HG02798 (cell line): Measurements from ENCODE around the gene ARHGAP8.

Experiments
- ATAC-seq: cut with Tn5 transposase; IDR thresholded peaks from one replicate; pipeline ENCODE4 v1.9.1; 2021; ENCODE audit warnings: mild to moderate bottlenecking; ENCODE audit not compliant: unreplicated experiment, poor library complexity

The ARHGAP8 gene

DNA sequence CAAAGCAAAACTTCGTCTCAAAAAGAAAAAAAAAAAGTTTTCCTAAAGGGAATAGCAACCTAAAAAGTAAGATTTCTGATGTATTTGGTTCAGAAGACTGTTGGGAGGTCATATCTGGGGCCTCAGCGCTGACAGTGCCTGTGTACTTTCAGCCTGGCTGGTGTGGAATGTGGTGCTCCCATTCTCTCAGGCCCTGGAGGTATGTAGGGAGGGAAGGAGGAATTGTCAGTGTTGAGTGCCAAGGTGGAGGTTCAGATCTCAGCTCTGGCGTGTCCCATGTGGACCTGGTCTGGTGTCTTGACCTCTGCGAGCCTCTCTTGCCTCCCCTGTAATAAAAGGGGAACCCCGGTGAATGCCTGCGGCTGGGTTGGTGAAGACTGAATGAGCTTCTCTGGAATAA lies 28.0 kb upstream of the ARHGAP8 start:
- ATAC-seq: no peak

DNA sequence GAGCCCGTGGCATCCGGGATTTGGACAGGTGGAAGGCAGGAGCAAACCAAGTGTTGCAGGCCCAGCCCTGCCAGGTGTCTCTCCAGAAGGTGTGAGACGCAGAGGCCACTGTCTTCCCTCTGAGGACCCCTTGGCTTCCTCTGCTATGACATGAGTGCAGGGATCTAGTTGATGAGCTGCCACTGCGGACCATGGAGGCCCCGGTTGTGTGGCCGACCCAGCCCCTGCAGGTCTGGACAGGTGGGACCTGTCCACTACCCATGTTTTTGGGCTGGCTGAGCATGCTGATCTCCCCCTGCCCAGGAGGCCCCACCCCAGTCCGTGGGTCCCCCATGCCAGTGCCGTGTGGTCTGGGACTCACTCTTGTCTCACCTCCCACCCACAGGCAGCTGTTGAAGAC lies 27.5 kb upstream of the ARHGAP8 start:
- no peak for ATAC-seq

DNA sequence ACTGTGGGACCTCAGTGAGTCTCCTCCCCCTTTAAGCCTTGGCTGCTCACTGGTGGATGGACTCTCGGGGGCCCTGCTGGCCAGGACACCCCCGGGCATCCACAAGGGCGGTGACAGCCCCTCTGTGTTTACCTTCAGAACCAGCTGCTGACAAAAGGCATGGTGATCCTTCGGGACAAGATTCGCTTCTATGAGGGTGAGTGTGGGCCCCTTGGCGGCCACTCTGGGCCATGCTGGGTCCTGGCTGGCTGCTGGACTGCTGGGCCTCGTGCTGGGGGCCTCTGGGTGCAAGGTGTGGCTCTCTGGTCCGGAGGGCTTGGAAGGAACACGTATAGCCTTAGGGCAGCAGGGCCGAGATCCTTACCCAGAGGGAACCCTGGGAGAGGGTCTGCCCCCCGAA lies 25.9 kb upstream of the ARHGAP8 start:
- ATAC-seq: no peak

DNA sequence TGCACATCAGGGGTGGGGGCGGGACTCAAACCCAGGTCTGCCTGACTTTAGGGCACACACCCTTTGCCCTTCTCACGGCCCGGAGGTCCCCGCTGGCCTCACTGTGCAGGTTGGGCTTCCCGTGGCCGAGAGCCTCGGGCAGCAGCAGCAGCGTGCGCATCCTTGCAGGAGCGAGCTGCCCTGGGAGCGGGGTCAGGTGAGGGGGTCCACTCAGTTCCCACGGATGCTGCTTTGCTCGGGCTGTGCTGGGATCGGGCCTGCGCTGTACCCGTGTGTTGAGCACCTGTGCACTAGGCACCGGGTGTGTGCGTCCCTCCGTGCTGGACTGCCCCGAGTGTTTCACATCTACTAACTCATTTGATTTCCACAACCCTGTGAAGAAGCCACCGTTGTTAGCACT lies 25.2 kb upstream of the ARHGAP8 start:
- no peak for ATAC-seq

DNA sequence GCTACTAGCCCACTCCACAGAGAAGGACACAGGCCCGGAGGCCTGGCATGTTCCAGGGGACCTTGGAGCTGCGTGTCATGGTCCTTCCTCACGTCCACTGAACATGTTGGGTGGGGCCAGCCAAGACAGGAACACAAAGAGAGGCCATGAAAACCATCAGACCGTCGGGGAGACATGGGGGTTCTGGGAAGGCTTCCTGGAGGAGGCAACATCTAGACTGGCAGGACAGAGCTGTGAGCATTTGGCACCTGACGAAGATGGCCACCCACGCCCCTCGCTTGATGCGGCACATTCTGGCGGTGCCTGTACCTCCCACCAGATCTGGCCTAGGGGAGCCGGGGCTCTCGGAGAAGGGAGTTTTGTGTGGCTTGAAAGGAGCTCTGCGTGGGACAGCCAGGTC lies 24.7 kb upstream of the ARHGAP8 start:
- ATAC-seq: no peak

DNA sequence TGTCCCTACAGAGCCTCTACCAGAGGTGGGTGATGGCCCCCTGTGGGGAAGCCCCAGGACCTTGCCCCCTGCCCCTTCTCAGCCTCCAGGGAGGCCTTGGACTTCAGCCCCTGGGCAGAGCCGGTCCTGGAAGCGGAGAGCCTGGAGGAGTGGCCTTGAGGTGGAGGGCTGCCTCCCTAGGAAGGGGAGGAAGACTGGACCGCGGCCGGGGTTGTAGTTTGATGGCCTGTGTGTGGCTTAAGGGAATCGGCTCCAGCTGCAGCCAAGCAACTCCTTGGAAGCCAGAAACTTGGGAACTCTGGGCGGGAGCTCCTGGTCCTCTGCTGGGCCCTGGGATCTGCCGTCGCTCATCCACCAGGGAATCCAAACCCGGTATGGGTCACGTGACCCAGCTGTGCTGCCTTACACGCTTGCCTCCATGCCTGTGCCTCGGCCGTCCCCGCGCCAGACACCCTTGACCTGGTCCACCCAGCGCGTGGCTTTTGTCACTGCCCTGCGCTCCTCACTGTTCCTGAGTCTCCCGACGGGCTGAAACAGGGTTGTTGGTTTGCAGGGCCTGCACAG lies 23.5 kb upstream of the ARHGAP8 start:
- ATAC-seq: no peak

DNA sequence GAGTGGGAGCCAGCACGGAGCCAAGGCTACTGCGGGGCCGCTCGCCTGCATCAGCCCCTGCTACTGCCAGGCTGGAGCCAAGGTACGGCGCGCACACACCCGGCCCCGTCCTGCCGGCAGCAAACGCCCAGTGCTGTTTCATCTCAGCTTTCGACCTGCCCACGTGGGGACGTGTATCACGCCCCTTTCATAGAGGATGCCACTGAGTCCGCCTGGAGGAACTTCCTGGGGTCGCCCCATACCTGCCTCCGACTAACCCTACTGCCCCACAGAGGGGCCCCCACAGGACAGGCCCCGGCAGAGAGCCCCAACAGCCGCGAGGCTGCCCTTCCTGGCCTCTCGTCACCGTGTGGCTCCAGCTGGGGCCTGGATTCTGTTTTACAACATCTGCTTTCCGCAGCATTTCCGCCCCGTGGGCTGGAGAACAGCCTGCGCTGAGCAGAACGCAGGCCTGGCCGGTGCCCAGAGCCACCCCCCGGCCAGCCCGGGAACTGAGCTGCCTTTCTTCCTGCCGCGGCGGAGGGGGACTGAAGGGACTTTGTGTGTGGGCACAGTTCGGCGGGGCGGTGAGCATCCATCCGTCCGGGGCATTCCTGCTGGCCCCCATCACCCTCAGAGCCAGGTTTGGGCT lies 22.9 kb upstream of the ARHGAP8 start:
- ATAC-seq: no peak

DNA sequence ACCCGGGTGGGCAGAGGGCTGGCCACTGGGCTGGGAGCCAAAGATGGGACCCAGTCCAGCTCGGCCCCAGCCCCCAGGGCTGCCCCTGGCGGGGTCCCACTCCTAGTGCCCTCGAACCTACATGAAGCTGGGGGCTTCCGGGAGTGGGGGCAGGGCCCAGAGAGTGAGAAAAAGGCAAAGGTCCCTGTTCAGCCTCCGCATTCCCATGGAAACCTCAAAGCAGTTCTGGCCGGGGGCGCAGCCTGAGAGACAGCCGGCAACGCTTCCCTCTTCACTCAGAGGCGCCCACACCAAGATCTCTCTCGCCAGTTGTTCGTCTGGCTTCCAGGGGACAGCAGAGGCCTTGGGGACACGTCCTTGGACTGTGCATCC lies 22.4 kb upstream of the ARHGAP8 start:
- ATAC-seq: no peak

DNA sequence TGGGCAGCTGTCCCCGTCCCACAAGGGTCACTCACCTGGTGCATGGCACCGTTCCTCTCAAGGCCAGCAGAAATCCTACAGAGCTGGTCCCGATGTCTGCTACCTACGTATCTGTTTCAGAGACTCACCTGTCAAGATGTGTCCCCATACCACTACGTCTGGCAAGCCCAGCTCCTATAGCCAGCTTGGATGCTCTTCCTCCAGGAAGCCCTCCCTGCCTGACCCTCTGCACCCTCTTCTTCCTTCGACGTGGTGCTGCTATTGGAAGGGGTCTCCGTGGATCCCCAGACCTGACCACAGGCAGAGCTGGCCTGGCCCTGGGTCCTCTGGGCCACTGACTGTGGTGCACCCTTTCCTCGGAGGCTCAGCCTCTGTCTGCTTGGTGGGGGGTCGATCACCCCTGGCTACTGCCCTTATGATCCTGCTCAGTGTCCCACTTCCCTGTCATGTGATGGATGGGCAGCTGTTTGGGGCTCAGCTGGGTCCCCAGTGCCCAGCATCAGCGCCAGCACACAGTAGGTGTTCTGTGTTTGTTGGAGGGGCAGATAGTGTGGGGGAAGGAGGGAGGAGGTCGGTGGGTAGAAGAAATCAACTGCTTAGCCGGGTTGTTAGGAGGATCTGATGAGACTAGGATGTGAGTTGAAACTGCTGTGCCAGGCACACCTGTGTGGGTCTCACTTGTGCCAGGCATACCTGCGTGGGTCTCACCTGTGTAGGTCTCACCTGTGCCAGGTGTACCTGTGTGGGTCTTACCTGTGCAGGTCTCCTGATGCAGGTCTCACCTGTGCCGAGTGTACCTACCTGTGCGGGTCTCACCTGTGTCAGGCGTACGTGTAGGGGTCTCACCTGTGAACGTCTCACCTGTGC lies 21.7 kb upstream of the ARHGAP8 start:
- ATAC-seq: no peak

DNA sequence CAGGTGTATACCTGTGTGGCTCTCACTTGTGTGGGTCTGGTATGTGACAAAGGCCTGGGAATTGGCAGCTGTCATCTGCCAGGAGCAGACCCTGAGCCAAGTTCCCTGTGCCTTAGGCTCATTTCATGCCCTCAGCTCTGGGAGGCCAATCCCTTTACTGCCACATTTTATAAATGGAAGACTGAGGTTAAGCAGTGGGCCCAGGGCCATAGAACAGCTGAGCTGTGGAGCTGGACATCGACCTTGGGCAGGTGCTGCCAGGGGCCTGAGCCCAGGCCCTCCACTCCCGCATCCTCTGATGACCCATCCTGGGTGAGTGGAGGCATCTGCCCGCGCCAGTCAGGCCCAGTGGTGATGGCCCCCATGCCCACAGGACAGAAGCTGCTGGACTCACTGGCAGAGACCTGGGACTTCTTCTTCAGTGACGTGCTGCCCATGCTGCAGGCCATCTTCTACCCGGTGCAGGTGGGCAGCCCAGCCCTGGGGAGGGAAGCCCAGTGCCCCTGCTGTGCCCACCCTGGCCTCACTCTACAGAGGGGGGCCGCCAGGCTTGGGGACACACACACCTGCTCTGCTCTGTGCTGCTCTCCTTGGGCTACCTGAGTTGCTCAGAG lies 20.9 kb upstream of the ARHGAP8 start:
- no peak for ATAC-seq

DNA sequence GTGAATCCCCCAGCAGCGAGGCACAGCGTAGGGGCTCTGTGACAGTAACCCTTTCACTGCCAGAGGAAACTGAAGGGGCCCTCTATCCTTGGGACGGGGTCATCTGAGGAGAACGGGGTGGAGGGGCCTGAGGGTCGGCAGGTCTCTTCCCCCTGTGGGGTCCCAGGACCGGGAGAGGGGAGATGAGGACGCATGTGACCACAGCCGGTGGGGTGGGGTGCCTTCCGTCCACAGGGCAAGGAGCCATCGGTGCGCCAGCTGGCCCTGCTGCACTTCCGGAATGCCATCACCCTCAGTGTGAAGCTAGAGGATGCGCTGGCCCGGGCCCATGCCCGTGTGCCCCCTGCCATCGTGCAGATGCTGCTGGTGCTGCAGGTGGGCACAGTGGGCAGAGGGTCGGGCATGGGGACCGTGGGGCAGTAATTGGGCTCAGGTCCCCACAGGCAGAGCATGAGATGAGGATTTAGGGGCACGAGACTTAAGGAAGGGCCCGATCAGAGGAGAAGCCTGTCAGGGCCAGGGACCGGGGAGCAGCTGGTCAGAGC lies 20.3 kb upstream of the ARHGAP8 start:
- no peak for ATAC-seq

DNA sequence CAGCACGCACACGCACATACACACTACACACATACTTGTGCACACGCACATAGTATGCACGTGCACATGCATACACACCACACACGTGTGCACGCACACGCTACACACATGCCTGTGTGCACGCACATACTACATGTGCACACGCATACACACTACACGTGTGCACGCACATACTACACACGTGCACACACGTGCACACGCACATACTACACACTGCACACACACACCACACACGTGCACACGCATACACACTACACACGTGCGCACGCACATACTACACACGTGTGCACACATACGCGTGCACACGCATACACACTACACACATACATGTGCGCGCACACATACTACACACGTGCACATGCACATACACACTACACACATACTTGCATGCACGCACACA lies 19.7 kb upstream of the ARHGAP8 start:
- ATAC-seq: no peak

DNA sequence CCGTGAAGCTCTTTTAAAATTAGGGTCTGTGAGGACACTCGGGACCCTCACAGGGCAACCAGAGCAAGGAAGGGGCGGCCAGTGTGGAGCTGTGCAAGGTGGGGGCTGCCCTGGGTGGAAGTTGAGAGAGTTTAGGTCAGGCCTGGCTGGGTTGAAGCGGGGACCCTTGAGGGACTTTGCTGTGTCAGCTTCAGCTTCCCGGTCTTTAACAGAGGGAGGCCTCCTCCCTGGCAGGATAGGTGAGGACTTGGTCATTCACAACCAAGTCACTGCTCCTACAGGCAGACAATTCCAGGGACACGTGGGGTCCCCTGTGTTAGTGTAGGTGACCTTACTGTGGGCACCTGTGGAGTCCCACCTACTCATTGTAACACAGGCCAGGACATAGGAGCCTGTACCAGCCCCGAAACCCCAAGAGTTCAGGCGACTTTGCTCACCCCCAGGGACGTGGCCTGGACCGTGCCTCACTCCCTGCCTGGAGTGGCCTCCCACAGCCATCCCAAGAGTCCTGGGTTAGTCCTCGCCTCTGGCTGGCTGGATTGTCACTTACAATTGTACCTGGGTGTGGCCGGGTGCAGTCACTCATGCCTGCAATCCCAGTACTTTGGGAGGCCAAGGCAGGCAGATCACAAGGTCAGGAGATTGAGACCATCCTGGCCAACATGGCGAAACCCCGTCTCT lies 18.8 kb upstream of the ARHGAP8 start:
- no peak for ATAC-seq

DNA sequence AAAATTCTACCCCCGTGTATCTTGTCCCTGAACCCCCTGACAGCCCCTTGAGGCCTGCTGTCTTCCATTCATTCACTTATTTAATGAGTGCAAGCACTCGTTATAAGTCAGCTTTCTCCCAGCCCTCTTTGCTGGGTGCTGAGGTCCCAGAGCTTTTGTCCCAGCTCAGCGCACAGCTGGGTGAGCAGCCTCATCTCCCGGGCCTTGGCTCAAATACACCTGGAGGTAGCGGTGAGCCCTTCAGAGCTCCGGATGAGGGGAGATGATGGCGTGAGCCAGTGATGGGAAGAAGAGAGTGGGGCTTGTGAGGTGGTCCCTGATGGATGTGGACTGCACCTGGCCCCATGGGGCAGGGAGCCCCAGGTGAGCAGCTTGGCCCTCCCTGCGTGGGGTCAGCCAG lies 18.1 kb upstream of the ARHGAP8 start:
- ATAC-seq: no peak

DNA sequence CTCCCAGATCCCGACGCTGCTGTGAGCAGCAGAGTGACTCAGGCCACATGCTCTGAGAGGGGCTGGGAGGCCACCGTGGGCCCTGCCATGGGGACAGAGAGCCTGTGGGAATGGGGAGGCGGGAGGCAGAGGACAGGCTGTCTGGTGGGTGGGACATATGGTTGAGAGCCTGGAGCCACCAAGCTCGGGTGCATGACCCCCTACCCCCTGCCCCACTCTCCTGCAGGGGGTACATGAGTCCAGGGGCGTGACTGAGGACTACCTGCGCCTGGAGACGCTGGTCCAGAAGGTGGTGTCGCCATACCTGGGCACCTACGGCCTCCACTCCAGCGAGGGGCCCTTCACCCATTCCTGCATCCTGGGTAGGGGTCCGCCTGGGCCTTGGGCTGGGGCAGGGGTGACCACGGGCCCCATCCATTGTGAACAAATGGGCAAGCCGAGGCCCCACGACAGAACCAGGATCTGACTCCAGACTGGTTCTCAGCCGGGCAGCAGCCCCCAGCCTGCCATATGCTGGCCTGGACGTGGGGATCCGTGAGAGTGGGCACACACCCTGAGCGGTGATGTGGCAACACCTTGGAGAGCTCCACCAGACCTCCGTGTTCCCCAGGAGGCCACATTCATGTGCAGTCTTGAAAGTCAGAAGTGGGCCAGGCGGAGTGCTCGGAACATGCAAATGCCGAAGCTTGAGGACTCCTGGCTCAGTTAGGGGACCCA lies 17.4 kb upstream of the ARHGAP8 start:
- no peak for ATAC-seq

DNA sequence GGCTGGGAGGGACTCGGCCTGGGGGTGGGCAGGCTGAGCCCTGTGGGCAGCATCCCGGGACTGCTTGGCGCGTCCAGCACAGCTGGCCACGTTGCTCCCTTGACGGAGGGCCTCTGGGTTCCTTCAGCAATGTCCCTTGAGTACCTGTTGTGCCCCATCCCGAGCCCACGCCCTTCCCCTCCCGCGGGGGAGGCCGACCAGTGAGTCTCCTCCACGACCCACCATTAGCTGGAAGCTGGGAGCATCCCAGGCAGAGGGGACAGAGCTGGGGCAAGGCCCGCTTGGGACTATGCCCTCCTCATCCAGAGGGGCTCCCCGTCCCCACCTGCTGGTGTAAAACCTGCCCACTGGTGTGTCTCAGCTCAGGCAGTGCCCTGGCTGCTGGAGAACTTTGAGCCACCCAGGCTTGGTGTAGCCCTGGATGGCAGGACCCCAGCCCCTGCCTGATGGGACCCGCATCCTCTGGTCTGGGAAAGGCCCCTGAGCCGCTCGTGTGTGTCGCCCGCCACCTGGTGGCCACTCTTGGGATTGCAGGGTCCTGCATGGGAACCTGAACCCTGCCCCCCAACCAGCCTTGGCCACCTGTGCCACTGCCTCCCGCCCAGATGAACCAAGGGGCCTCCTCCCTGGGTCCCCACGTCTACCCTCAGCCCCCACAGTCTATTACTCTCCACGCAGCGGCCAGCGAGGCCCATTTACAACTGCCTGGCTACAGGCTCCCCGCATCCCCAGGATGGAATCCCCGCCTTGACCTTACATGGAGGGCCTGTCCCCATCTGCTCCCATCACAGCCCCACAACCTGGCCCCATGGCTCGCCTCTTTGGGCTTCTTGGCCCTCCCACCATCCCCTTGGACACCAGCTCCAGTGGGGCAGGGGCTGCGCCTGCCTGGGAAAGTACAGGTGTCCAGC lies 16.6 kb upstream of the ARHGAP8 start:
- ATAC-seq: peak; percentile 39

DNA sequence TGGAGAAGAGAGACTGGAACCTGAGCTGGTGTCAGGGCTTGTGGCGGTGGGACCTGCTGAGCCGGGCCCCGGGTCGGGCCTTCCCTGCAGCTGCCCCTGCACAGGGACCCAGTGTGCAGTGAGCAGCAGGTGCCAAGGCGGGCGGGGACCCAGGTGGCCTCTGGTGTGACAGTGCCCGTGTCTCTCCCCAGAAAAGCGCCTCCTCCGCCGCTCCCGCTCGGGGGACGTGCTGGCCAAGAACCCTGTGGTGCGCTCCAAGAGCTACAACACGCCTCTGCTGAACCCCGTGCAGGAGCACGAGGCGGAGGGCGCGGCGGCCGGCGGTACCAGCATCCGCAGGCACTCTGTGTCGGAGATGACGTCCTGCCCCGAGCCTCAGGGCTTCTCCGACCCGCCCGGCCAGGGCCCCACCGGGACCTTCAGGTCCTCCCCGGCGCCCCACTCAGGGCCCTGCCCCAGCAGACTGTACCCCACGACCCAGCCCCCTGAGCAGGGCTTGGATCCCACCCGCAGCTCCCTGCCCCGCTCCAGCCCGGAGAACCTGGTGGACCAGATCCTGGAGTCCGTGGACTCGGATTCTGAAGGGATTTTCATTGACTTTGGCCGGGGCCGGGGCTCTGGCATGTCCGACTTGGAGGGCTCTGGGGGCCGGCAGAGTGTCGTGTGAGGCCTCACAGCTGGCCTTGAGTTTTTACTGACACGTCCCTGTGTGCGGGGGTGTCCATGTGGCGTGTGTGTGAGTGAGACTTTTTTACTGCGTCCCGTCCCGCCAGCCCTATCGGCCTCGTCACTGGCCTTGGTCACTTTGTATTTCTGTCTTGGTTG lies 15.6 kb upstream of the ARHGAP8 start:
- ATAC-seq: no peak
